Stimulated activated CD4-positive, alpha-beta T cell treated with anti-CD3 and anti-CD28 coated beads, TNF-alpha, amount 100 ng/mL, for 1 hour (primary cell): ENCODE data around the gene BLCAP.

Experiments
- DNase-seq, 3 donors: peaks; one replicate each; pipeline ENCODE4 v3.0.0-alpha.2; 2020; ENCODE audit warnings: low read depth in 3 of 3, low spot score in 1 of 3

Gene BLCAP

GRCh38 chr20:37516811-37517750 lies 10.6 kb downstream of the BLCAP start:
- DNase-seq, result no peak

GRCh38 chr20:37515876-37516275 lies 11.8 kb downstream of the BLCAP start:
- no peak for DNase-seq

- DNase-seq, result no peak
Observed at GRCh38 chr20:37513779-37514359, 13.8 kb downstream of the BLCAP start.

GRCh38 chr20:37511610-37512275 lies 15.9 kb downstream of the BLCAP start:
- no peak for DNase-seq

GRCh38 chr20:37510226-37510625 lies 17.4 kb downstream of the BLCAP start:
- DNase-seq, result no peak

- DNase-seq, result no peak
Observed at GRCh38 chr20:37506152-37506725, 21.4 kb downstream of the BLCAP start.

- DNase-seq, result no peak
Observed at GRCh38 chr20:37505263-37506151, 22.2 kb downstream of the BLCAP start.

- no peak for DNase-seq
Observed at GRCh38 chr20:37504404-37505096, 23.1 kb downstream of the BLCAP start.

- no peak for DNase-seq
Observed at GRCh38 chr20:37503256-37503927, 24.3 kb downstream of the BLCAP start.

GRCh38 chr20:37502654-37503053 lies 25.0 kb downstream of the BLCAP start:
- no peak for DNase-seq

GRCh38 chr20:37501940-37502339 lies 25.7 kb downstream of the BLCAP start:
- no peak for DNase-seq

- DNase-seq, result no peak
Observed at GRCh38 chr20:37500311-37500710, 27.4 kb downstream of the BLCAP start.

- no peak for DNase-seq
Observed at GRCh38 chr20:37498066-37498665, 29.5 kb downstream of the BLCAP start.

- DNase-seq, result no peak
Observed at GRCh38 chr20:37494796-37495195, 32.9 kb downstream of the BLCAP start.

GRCh38 chr20:37494301-37494700 lies 33.4 kb downstream of the BLCAP start:
- DNase-seq, result no peak

- DNase-seq, result no peak
Observed at GRCh38 chr20:37492945-37493344, 34.7 kb downstream of the BLCAP start.

- no peak for DNase-seq
Observed at GRCh38 chr20:37492096-37492625, 35.5 kb downstream of the BLCAP start.

GRCh38 chr20:37490663-37491350 lies 36.9 kb downstream of the BLCAP start:
- no peak for DNase-seq
